Measurements from ENCODE around the gene LRMDA.

LRMDA gene

DNA sequence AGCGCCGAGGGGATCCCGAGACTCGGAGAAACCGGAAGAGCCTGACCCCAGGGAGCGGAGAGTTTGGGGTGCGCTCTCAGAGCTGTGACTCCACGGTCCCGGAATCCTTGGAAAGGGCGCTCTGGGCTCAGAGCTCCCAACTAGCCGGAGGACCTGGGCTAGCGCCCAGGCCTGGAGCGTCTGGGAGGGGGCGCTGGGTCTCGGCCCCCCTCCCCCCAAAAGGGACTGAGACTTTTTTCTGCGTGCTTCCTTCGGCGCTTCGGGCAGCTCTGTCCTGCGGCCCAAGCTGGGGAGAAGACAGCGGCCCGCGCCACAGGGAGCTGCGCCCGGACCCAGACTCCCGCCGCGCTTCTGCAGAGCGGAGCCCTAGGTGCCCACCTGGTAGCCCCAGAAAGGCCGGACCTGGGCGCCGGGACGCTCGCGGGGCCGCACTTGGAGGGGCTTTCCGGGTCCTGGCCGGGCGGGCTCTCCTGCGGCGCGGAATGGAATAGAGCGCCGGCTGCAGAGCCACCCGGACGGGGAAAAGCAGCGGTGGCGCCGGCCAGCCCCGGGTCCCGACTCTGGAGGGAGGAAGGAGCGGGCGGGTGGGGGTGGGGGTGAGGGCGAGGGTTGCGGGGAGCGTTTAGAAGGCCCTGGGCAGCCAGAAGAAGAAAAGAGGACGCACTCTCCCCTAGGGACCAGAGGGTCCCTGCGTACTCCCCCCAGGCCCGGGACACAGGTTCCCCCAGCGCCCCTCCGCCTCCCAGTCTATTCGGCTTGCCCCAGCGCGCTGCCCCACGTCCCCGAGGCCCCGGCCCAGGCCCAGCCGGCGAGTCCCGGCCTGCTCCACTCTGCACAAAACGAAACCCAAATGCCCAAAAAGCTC is 34.6 kb upstream of the LRMDA start:
- H3K4me3 ChIP-seq (ENCODE audit: low read depth, low read length), result peak overlapping the region; percentile 93
- peak overlapping the region; percentile 81 for H3K27ac ChIP-seq (ENCODE audit: low read depth, low read length)
- peaks cover 49% of the 10 kb centered on the region for H3K79me2 ChIP-seq (ENCODE audit: control insufficient read depth, insufficient read depth, low read length, unreplicated experiment)
- H3K27me3 ChIP-seq (ENCODE audit: insufficient read depth, low read length), result no peaks in the 10 kb centered on the region
- H3K36me3 ChIP-seq (ENCODE audit: insufficient read depth, low read length), result no peaks in the 10 kb centered on the region
- H2AFZ ChIP-seq (ENCODE audit: low read length, unreplicated experiment), result peak overlapping the region; percentile 20
- peaks cover 3% of the 10 kb centered on the region for H3K4me1 ChIP-seq (ENCODE audit: control insufficient read depth, insufficient read depth, low read length, unreplicated experiment)

- Histone ChIP-seq H3K4me1 (ENCODE audit: control insufficient read depth, insufficient read depth, low read length, unreplicated experiment) (peaks cover 3% of the 10 kb centered on the region), H3K27ac (ENCODE audit: low read depth, low read length) (peak overlapping the region; percentile 81), H3K36me3 (ENCODE audit: insufficient read depth, low read length) (no peaks in the 10 kb centered on the region), H2AFZ (ENCODE audit: low read length, unreplicated experiment) (no peak overlapping the region), H3K27me3 (ENCODE audit: insufficient read depth, low read length) (no peaks in the 10 kb centered on the region), H3K4me3 (ENCODE audit: low read depth, low read length) (peak overlapping the region; percentile 93), H3K79me2 (ENCODE audit: control insufficient read depth, insufficient read depth, low read length, unreplicated experiment) (peaks cover 49% of the 10 kb centered on the region)
Measured at GRCh38 chr10:75397496-75398199, 33.8 kb upstream of the LRMDA start.

GRCh38 chr10:75398200-75398691 is 33.2 kb upstream of the LRMDA start:
- Histone ChIP-seq H3K36me3 (ENCODE audit: insufficient read depth, low read length) (no peaks in the 10 kb centered on the region), H3K4me1 (ENCODE audit: control insufficient read depth, insufficient read depth, low read length, unreplicated experiment) (peaks cover 3% of the 10 kb centered on the region), H3K27ac (ENCODE audit: low read depth, low read length) (peak overlapping the region; percentile 81)

DNA sequence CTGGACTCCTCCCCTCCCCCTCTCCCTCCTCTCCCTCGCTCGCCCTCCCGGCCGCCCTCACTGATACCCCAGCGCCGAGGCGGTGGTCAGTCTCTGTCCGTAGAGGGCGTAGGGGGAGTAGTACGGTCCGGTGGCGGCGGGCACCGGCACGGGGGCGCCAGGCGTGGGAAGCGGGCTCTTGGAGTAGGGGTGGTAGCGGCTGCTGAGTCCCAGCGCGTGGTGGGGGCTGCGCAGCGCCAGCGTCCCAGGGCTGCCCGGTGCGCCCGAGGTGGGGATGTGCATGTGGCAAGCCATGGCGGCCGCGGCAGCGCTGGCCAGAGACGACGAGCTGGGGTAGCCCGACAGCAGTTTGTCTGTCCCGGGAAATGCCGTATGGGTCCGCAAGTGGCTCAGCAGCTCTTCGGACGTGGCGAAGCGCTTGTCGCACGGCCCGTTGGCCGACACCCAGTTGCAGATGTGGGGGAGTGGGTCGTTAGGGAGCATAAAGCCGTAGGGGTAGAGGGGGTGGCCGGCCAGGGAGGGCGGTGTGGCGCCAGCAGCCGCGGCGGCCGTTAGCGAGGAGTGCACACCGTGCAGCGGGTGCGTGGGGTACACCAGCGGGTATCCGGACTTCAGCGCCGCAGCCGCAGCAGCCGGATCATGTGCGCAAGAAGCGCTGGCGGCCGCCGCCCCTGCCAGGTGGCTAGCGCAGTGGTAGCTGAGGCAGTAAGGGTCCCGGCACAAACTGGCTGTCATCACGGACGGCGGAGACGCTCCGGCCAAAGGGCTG is 32.5 kb upstream of the LRMDA start:
- Histone ChIP-seq H3K79me2 (ENCODE audit: control insufficient read depth, insufficient read depth, low read length, unreplicated experiment) (peaks cover 49% of the 10 kb centered on the region), H3K27ac (ENCODE audit: low read depth, low read length) (peak overlapping the region; percentile 81), H2AFZ (ENCODE audit: low read length, unreplicated experiment) (no peak overlapping the region), H3K36me3 (ENCODE audit: insufficient read depth, low read length) (no peaks in the 10 kb centered on the region), H3K27me3 (ENCODE audit: insufficient read depth, low read length) (no peaks in the 10 kb centered on the region), H3K4me3 (ENCODE audit: low read depth, low read length) (peak overlapping the region; percentile 93), H3K4me1 (ENCODE audit: control insufficient read depth, insufficient read depth, low read length, unreplicated experiment) (peaks cover 3% of the 10 kb centered on the region)

More at GRCh38 chr10:75398200-75398691, 33.2 kb upstream of the LRMDA start:
- no peak overlapping the region for H2AFZ ChIP-seq (ENCODE audit: low read length, unreplicated experiment)
- peak overlapping the region; percentile 93 for H3K4me3 ChIP-seq (ENCODE audit: low read depth, low read length)
- peaks cover 49% of the 10 kb centered on the region for H3K79me2 ChIP-seq (ENCODE audit: control insufficient read depth, insufficient read depth, low read length, unreplicated experiment)
- no peaks in the 10 kb centered on the region for H3K27me3 ChIP-seq (ENCODE audit: insufficient read depth, low read length)

- H3K27ac ChIP-seq (ENCODE audit: low read depth, low read length), result peak overlapping the region; percentile 88
- peaks cover 6% of the 10 kb centered on the region for H3K4me1 ChIP-seq (ENCODE audit: control insufficient read depth, insufficient read depth, low read length, unreplicated experiment)
- no peak overlapping the region for H2AFZ ChIP-seq (ENCODE audit: low read length, unreplicated experiment)
- peak overlapping the region; percentile 93 for H3K4me3 ChIP-seq (ENCODE audit: low read depth, low read length)
- H3K79me2 ChIP-seq (ENCODE audit: control insufficient read depth, insufficient read depth, low read length, unreplicated experiment), result peaks cover 52% of the 10 kb centered on the region
- no peaks in the 10 kb centered on the region for H3K27me3 ChIP-seq (ENCODE audit: insufficient read depth, low read length)
- no peaks in the 10 kb centered on the region for H3K36me3 ChIP-seq (ENCODE audit: insufficient read depth, low read length)
Measured at GRCh38 chr10:75399461-75400162, 31.8 kb upstream of the LRMDA start.

DNA sequence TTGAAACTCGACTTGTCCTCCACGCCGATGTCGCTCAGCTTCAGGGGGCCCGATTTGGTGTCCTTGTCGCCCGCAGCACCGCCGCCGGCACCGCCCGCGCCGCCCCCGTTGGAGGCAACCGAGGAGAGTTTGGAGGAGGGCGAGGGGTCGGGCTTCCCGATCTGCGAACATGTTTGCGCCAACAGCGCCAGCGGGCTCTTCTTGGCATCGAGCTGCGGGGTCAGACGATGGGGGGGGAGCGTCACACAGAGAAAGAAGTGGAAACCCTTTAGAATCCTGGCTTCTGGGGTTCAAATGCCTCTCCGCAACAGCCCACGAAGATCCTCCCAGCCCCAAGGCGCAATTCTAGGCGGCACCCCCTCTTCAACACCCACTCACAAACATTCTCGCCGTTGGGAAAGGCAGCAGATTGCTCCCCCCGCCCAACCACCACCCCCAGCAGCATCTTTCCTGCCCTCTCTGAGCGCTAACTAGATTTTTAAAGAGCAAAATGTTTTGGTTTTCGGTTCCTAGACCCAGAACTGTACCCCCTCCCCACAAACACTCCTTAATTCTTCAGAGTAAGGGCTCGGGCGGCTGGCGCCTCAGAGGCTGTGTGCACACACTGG is 31.2 kb upstream of the LRMDA start:
- peak overlapping the region; percentile 13 for H2AFZ ChIP-seq (ENCODE audit: low read length, unreplicated experiment)
- H3K36me3 ChIP-seq (ENCODE audit: insufficient read depth, low read length), result no peaks in the 10 kb centered on the region
- H3K4me1 ChIP-seq (ENCODE audit: control insufficient read depth, insufficient read depth, low read length, unreplicated experiment), result peaks cover 3% of the 10 kb centered on the region
- H3K4me3 ChIP-seq (ENCODE audit: low read depth, low read length), result peak overlapping the region; percentile 93
- peaks cover 52% of the 10 kb centered on the region for H3K79me2 ChIP-seq (ENCODE audit: control insufficient read depth, insufficient read depth, low read length, unreplicated experiment)
- H3K27ac ChIP-seq (ENCODE audit: low read depth, low read length), result peak overlapping the region; percentile 88
- H3K27me3 ChIP-seq (ENCODE audit: insufficient read depth, low read length), result no peaks in the 10 kb centered on the region

DNA sequence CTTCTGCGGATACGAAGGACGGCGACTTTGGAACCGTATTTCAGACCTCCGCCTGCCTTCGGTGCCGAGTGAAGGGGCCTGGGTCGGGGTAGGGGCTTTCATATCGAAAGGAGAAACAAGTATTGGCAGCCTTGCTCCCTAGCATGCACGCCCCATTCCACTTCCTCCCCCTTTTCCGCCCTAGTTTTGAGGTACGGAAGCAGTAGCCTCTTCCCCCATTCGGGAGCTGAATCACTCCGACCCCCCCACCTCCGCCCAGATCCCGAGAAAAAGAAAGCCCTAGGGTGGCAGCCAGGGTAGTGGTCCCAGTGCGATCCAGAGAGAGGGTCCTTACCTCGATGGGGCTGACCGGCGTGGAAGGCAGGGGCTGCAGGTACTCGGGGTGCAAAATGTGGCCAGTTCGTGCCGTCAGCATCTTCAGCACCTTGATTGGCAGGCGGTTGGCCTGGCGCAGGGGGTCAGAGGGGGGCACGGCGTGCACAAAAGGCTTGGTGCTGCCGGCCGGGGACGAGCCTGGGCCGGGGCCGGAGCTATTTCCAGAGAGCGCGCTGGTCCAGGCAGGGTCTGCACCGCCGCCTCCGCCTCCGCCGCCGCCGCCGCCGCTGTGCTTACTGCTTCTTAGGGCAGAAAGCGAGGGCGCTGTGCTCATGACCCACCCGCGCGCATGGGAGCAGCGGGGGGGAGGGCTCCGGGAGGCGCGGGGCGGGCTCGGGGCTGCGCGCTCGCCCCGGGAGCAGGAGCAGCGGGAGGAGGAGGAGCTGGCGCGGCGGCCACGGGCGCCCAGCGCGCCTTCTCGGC is 30.5 kb upstream of the LRMDA start:
- Histone ChIP-seq H3K36me3 (ENCODE audit: insufficient read depth, low read length) (no peaks in the 10 kb centered on the region), H3K4me3 (ENCODE audit: low read depth, low read length) (peak overlapping the region; percentile 93), H2AFZ (ENCODE audit: low read length, unreplicated experiment) (no peak overlapping the region), H3K4me1 (ENCODE audit: control insufficient read depth, insufficient read depth, low read length, unreplicated experiment) (peaks cover 6% of the 10 kb centered on the region), H3K79me2 (ENCODE audit: control insufficient read depth, insufficient read depth, low read length, unreplicated experiment) (peaks cover 46% of the 10 kb centered on the region), H3K27me3 (ENCODE audit: insufficient read depth, low read length) (no peaks in the 10 kb centered on the region), H3K27ac (ENCODE audit: low read depth, low read length) (peak overlapping the region; percentile 88)

DNA sequence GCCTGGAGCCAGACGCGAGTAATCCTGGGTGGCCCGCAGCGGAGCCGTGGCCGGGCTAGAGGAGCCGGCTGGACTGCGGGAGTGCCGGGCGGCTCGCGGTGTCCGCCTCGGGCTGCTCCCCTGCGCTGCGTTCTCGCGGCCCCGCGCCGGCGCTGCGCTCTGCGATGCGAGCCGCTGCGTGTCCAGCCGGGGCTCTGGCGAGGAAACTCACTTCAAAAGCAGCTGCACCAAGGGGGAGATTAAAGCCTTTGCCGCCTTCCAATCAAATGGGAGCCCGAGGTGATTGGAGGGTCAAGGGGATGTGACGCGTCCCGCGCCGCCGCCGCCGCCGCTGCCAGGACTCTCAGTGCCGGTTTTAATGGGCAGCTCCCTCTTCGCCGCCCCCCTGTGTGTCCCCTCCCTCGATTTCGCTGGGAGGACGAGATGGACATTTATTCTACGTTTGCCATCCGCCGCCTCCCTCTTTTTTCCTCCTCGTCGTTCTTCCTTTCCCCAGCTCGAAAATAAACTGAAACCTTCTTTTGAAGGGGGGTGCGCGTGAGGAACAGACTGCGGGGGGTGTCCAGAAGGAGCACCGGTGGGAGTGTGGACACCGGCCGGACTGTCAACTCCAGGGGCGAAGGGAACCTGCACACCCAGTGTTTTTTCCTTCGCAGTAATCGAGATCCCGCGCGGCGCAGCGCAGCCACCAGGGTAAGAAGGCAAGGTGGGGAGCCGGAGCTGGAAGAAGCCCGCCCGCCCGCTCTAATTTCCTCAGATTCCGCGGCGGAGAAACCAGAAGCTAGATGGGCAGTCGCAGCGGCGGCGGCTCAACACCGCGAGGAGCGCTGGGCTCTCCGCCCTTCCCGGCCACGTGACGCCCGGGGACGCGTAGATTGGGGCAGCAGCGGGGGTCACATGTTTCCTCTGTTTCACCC is 29.6 kb upstream of the LRMDA start, which contains the start of gene ZNF503:
TSS of gene ZNF503 (minus strand) at position 196 of the 917 bp plus-strand sequence. CDS start 345 bp downstream, outside the sequence.
- Histone ChIP-seq H2AFZ (ENCODE audit: low read length, unreplicated experiment) (peak within 1 kb of the TSS; percentile 98), H3K27ac (ENCODE audit: low read depth, low read length) (peak within 1 kb of the TSS; percentile 88)

More for the DNA sequence above, 29.6 kb upstream of the LRMDA start, which contains the start of gene ZNF503:
- Histone ChIP-seq H3K4me1 (ENCODE audit: control insufficient read depth, insufficient read depth, low read length, unreplicated experiment) (peaks cover 6% of the 10 kb centered on the region), H3K79me2 (ENCODE audit: control insufficient read depth, insufficient read depth, low read length, unreplicated experiment) (peaks cover 49% of the 10 kb centered on the region), H3K4me3 (ENCODE audit: low read depth, low read length) (peak within 1 kb of the TSS; percentile 93), H3K36me3 (ENCODE audit: insufficient read depth, low read length) (no peaks in the 10 kb centered on the region), H3K27me3 (ENCODE audit: insufficient read depth, low read length) (no peaks in the 10 kb centered on the region)

Data from ACC112 (cell line).